Measurements from ENCODE around the gene SPAG17. TPM values are rescaled to one million over a fixed set of nuclear protein-coding genes. Genes with fewer than 3 reads are reported as not detected.

The SPAG17 gene
- total and polyA plus RNA-seq, 4 experiments from 2014 or later, result not detected

DNA sequence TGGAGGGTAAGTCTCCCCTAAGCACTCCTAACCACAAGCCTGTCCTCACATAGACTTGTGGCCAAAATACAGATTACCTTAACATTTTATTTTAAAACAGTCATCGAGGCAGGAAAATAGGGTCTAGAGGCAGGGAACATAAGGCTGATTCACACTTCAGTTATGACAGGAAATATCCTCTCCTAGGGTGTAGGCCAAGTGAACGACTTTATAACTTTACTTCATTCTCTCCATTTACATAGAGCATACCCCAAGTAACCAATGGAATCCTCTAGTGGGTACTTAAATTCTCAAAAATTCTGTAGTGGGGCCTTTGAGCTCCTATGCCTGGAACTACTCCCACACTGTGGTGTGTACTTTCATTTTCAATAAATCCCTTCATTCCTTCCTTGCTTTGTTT is 142.5 kb downstream of the SPAG17 start:
- Mint-ChIP-seq H3K36me3 (no peaks in the 10 kb centered on the region), H3K4me1 (no peaks in the 10 kb centered on the region), H3K9me3 (no peaks in the 10 kb centered on the region), H3K27ac (no peak overlapping the region), H3K27me3 (peaks cover 3% of the 10 kb centered on the region in 2 donors), H3K4me3 (no peak overlapping the region)
- Histone ChIP-seq H3K4me3 (ENCODE audit: low read length in 2 of 2) (no peak overlapping the region), H3K4me1 (ENCODE audit: insufficient read depth, low read length) (no peaks in the 10 kb centered on the region), H3K27me3 (ENCODE audit: insufficient read depth, low read length) (no peaks in the 10 kb centered on the region), H3K36me3 (ENCODE audit: insufficient read depth, low read length) (no peaks in the 10 kb centered on the region), H3K27ac (ENCODE audit: low read depth, low read length) (no peak overlapping the region), H3K9me3 (ENCODE audit: control insufficient read depth in 1 of 2, low read length in 2 of 2) (no peaks in the 10 kb centered on the region)
- ChIA-PET POLR2A (ENCODE audit: partially characterized antibody) (no interaction called here), CTCF (ENCODE audit: partially characterized antibody) (no interaction called here)
- intact Hi-C loops (cut with micrococcal nuclease), result no loop called here
- no peak for DNase-seq

DNA sequence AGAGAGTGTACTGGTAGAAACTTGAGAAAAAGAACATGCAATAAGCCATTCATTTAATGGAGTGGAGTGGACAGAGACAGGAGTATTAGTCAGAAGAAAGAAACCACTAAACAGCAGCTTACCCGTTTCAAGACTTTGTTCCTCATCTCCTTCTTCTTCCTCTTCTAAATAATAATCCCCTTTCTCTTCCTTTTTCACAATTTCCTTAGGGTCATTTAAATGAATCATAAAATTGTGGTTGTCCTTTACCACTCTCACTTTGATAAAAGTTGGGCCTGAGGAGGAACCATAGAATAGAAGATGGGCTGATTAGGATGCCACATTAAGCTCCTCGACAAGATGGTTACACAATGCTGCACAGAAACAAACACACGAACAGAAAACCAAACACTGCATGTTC is 145.9 kb downstream of the SPAG17 start:
- no peak for DNase-seq
- Mint-ChIP-seq H3K27me3 (peaks cover 5 to 8% of the 10 kb centered on the region in 2 donors), H3K4me3 (no peak overlapping the region)

DNA sequence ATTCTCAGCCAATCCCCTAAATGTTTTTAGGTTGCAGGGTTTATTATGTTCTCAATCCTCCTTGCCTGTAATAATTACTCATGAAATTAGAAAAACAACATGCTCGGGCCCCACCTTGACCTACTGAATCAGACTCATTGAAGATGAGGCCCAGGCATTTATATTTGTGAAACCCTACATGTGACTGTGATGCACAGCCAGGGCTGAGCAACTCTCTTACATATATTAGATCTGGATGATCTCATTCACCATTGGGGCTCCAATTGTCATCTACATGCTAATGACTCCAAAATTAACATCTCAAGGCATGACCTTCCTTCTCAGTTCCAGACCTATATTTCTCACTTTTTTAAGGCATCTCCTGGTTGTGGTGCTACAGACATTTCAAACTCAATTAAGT is 152.1 kb downstream of the SPAG17 start:
- Histone ChIP-seq H3K4me3 (ENCODE audit: low read length in 2 of 2) (no peak overlapping the region), H3K4me1 (ENCODE audit: insufficient read depth, low read length) (no peaks in the 10 kb centered on the region), H3K27ac (ENCODE audit: low read depth, low read length) (no peak overlapping the region), H3K27me3 (ENCODE audit: insufficient read depth, low read length) (no peaks in the 10 kb centered on the region), H3K36me3 (ENCODE audit: insufficient read depth, low read length) (no peaks in the 10 kb centered on the region), H3K9me3 (ENCODE audit: control insufficient read depth in 1 of 2, low read length in 2 of 2) (no peaks in the 10 kb centered on the region)
- no peaks in the 10 kb centered on the region for H3K4me1 Mint-ChIP-seq
- intact Hi-C loops (cut with micrococcal nuclease), result no loop called here
- no peak overlapping the region for H3K4me3 Mint-ChIP-seq
- DNase-seq, result no peak
- ChIA-PET POLR2A (ENCODE audit: partially characterized antibody) (no interaction called here), CTCF (ENCODE audit: partially characterized antibody) (no interaction called here)
- H3K9me3 Mint-ChIP-seq, result peaks cover 0 to 8% (median 1%) of the 10 kb centered on the region in 8 donors
- H3K36me3 Mint-ChIP-seq, result no peaks in the 10 kb centered on the region
- peaks cover 18 to 23% of the 10 kb centered on the region in 2 donors for H3K27me3 Mint-ChIP-seq
- no peak overlapping the region for H3K27ac Mint-ChIP-seq

More for the DNA sequence above, 145.9 kb downstream of the SPAG17 start:
- Histone ChIP-seq H3K4me3 (ENCODE audit: low read length in 2 of 2) (no peak overlapping the region), H3K9me3 (ENCODE audit: control insufficient read depth in 1 of 2, low read length in 2 of 2) (no peaks in the 10 kb centered on the region), H3K27ac (ENCODE audit: low read depth, low read length) (no peak overlapping the region), H3K4me1 (ENCODE audit: insufficient read depth, low read length) (no peaks in the 10 kb centered on the region), H3K36me3 (ENCODE audit: insufficient read depth, low read length) (no peaks in the 10 kb centered on the region), H3K27me3 (ENCODE audit: insufficient read depth, low read length) (no peaks in the 10 kb centered on the region)
- Mint-ChIP-seq H3K27ac (no peak overlapping the region), H3K4me1 (no peaks in the 10 kb centered on the region), H3K36me3 (no peaks in the 10 kb centered on the region), H3K9me3 (no peaks in the 10 kb centered on the region)
- ChIA-PET POLR2A (ENCODE audit: partially characterized antibody) (no interaction called here), CTCF (ENCODE audit: partially characterized antibody) (no interaction called here)
- intact Hi-C loops (cut with micrococcal nuclease), result no loop called here

DNA sequence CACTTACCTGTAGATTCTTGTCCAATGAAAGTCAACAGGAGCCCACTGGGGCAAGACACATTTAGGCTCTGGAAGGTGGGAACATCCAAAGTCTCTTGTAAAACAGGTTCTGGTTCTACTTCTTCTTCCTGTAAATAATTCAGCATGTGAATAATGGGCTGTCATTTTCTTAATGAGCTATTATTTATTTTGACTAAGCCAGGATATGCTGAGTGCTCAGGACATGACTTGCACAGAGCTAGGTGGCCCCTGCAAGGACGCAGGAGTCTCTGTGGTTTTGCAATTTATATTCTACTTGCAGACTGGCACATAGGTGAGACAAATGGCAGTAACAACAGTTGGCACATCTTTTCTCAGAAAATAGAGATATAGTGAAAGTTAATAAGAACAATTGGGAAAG is 156.8 kb downstream of the SPAG17 start:
- Mint-ChIP-seq H3K36me3 (no peaks in the 10 kb centered on the region), H3K4me1 (no peaks in the 10 kb centered on the region), H3K4me3 (no peak overlapping the region), H3K27me3 (peaks cover 16 to 21% of the 10 kb centered on the region in 2 donors), H3K27ac (no peak overlapping the region), H3K9me3 (peaks cover 0 to 6% (median 1%) of the 10 kb centered on the region in 8 donors)
- CTCF ChIA-PET (ENCODE audit: partially characterized antibody), result no interaction called here
- DNase-seq, result no peak
- POLR2A ChIA-PET (ENCODE audit: partially characterized antibody), result no interaction called here
- Histone ChIP-seq H3K4me1 (ENCODE audit: insufficient read depth, low read length) (no peaks in the 10 kb centered on the region), H3K4me3 (ENCODE audit: low read length in 2 of 2) (no peak overlapping the region), H3K27ac (ENCODE audit: low read depth, low read length) (no peak overlapping the region), H3K27me3 (ENCODE audit: insufficient read depth, low read length) (no peaks in the 10 kb centered on the region), H3K9me3 (ENCODE audit: control insufficient read depth in 1 of 2, low read length in 2 of 2) (no peaks in the 10 kb centered on the region), H3K36me3 (ENCODE audit: insufficient read depth, low read length) (no peaks in the 10 kb centered on the region)
- intact Hi-C loops (cut with micrococcal nuclease), result no loop called here

DNA sequence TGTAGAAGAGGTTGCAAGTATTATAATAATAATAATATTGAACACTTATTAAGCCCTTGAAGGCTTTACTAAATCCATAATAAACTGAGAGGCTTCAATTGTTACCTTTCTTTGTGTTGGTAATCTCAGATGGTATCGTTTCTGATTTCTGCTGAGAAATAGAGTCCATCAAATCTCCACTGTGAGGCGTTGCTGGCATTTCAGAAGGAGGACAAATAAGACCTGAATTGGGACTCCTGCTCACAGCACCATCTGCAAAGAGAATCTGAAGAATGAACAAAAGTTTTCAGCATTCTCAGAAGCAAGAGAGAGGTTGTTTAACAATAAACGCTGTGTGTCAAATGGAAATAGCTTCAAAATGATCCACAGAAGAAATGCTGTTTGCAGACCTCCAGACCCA is 161.8 kb downstream of the SPAG17 start:
- Histone ChIP-seq H3K4me3 (ENCODE audit: low read length in 2 of 2) (no peak overlapping the region), H3K4me1 (ENCODE audit: insufficient read depth, low read length) (no peaks in the 10 kb centered on the region), H3K36me3 (ENCODE audit: insufficient read depth, low read length) (no peaks in the 10 kb centered on the region), H3K9me3 (ENCODE audit: control insufficient read depth in 1 of 2, low read length in 2 of 2) (no peaks in the 10 kb centered on the region), H3K27me3 (ENCODE audit: insufficient read depth, low read length) (no peaks in the 10 kb centered on the region), H3K27ac (ENCODE audit: low read depth, low read length) (no peak overlapping the region)
- DNase-seq, result no peak
- ChIA-PET POLR2A (ENCODE audit: partially characterized antibody) (no interaction called here), CTCF (ENCODE audit: partially characterized antibody) (no interaction called here)
- H3K9me3 Mint-ChIP-seq, result no peaks in the 10 kb centered on the region
- no peaks in the 10 kb centered on the region for H3K4me1 Mint-ChIP-seq
- no peak overlapping the region for H3K27ac Mint-ChIP-seq
- H3K4me3 Mint-ChIP-seq, result no peak overlapping the region
- intact Hi-C loops (cut with micrococcal nuclease), result no loop called here
- no peaks in the 10 kb centered on the region for H3K36me3 Mint-ChIP-seq
- H3K27me3 Mint-ChIP-seq, result peaks cover 4 to 12% of the 10 kb centered on the region in 2 donors

DNA sequence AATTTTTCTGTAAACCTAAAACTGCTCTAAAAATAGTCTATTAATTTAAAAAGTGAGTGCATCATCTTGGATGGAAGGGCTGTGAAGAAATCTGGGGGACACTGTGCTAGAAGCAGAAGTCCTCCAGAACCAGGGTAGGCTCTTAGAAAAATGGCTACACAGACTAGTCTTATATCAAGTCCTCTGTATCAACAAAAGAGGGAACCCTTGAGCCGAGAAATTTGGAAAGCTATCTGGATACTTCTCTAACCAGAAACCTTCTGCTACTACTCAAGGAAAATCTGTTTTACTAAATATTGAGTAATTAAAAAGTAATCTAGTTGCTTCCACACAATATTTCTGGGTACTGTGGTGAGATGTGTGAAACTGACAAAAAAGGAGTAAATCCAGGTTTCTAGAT is 163.4 kb downstream of the SPAG17 start:
- POLR2A ChIA-PET (ENCODE audit: partially characterized antibody), result no interaction called here
- peaks cover 2 to 14% of the 10 kb centered on the region in 2 donors for H3K27me3 Mint-ChIP-seq
- H3K36me3 Mint-ChIP-seq, result no peaks in the 10 kb centered on the region
- H3K9me3 Mint-ChIP-seq, result peaks cover 0 to 2% (median 0%) of the 10 kb centered on the region in 8 donors
- CTCF ChIA-PET (ENCODE audit: partially characterized antibody), result no interaction called here
- intact Hi-C loops (cut with micrococcal nuclease), result no loop called here
- no peak overlapping the region for H3K27ac ChIP-seq (ENCODE audit: low read depth, low read length)
- no peak overlapping the region for H3K4me3 Mint-ChIP-seq
- H3K9me3 ChIP-seq (ENCODE audit: control insufficient read depth in 1 of 2, low read length in 2 of 2), result no peaks in the 10 kb centered on the region
- no peak overlapping the region for H3K27ac Mint-ChIP-seq
- no peaks in the 10 kb centered on the region for H3K4me1 Mint-ChIP-seq
- DNase-seq, result no peak
- no peaks in the 10 kb centered on the region for H3K27me3 ChIP-seq (ENCODE audit: insufficient read depth, low read length)
- H3K36me3 ChIP-seq (ENCODE audit: insufficient read depth, low read length), result no peaks in the 10 kb centered on the region
- H3K4me1 ChIP-seq (ENCODE audit: insufficient read depth, low read length), result no peaks in the 10 kb centered on the region
- H3K4me3 ChIP-seq (ENCODE audit: low read length in 2 of 2), result no peak overlapping the region

DNA sequence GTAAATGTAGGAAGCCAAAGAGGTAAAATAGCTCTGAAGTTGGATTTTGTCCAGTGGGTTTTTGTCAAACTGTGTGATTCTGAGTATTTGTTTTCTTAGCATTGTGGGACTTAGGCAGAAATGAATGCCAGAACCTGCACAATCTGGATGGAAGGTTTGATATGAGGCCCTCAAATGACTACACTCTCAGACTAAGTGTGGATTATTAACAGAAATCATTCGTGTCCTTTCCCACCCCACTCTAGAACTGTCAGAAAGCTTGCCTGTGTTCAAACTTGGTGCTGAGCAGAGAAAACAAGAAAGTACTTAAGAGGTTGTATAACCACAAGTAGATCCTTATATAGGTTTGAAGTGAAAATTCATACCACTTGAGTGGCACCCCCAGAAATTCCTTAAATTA is 167.0 kb downstream of the SPAG17 start:
- no peaks in the 10 kb centered on the region for H3K36me3 ChIP-seq (ENCODE audit: insufficient read depth, low read length)
- Mint-ChIP-seq H3K27ac (no peak overlapping the region), H3K9me3 (peaks cover 0 to 2% (median 0%) of the 10 kb centered on the region in 8 donors), H3K27me3 (peaks cover 3 to 16% of the 10 kb centered on the region in 2 donors), H3K4me3 (no peak overlapping the region), H3K4me1 (no peaks in the 10 kb centered on the region), H3K36me3 (no peaks in the 10 kb centered on the region)
- POLR2A ChIA-PET (ENCODE audit: partially characterized antibody), result no interaction called here
- H3K4me3 ChIP-seq (ENCODE audit: low read length in 2 of 2), result no peak overlapping the region
- intact Hi-C loops (cut with micrococcal nuclease), result no loop called here
- no peaks in the 10 kb centered on the region for H3K9me3 ChIP-seq (ENCODE audit: control insufficient read depth in 1 of 2, low read length in 2 of 2)
- CTCF ChIA-PET (ENCODE audit: partially characterized antibody), result no interaction called here
- H3K27me3 ChIP-seq (ENCODE audit: insufficient read depth, low read length), result no peaks in the 10 kb centered on the region
- H3K4me1 ChIP-seq (ENCODE audit: insufficient read depth, low read length), result no peaks in the 10 kb centered on the region
- no peak overlapping the region for H3K27ac ChIP-seq (ENCODE audit: low read depth, low read length)
- DNase-seq, result no peak

DNA sequence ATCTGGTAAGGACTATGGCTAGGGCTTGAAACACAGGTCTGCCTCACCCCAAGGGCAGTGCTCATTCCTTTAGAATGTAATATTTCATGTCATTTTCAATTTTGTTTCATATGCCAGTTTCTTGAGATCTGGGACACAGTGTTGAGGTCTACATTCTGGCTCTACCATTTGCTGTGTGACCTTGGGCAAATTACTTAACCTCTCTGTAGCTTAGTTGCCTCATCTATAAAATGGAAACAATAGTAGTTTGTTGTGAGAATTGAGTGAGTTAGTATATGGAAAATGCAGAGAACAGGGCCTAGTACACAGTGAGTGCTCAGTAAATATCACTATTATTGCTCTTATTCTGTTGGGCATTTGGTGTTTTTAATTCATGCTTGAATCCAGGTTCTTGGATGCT is 171.1 kb downstream of the SPAG17 start:
- Histone ChIP-seq H3K27ac (ENCODE audit: low read depth, low read length) (no peak overlapping the region), H3K4me1 (ENCODE audit: insufficient read depth, low read length) (no peaks in the 10 kb centered on the region), H3K27me3 (ENCODE audit: insufficient read depth, low read length) (no peaks in the 10 kb centered on the region), H3K36me3 (ENCODE audit: insufficient read depth, low read length) (no peaks in the 10 kb centered on the region), H3K4me3 (ENCODE audit: low read length in 2 of 2) (no peak overlapping the region), H3K9me3 (ENCODE audit: control insufficient read depth in 1 of 2, low read length in 2 of 2) (no peaks in the 10 kb centered on the region)
- ChIA-PET CTCF (ENCODE audit: partially characterized antibody) (no interaction called here), POLR2A (ENCODE audit: partially characterized antibody) (no interaction called here)
- H3K9me3 Mint-ChIP-seq, result peaks cover 0 to 4% (median 0%) of the 10 kb centered on the region in 8 donors
- DNase-seq, result no peak
- H3K36me3 Mint-ChIP-seq, result no peaks in the 10 kb centered on the region
- no peak overlapping the region for H3K27ac Mint-ChIP-seq
- H3K4me3 Mint-ChIP-seq, result no peak overlapping the region
- intact Hi-C loops (cut with micrococcal nuclease), result no loop called here
- H3K27me3 Mint-ChIP-seq, result peaks cover 3 to 25% of the 10 kb centered on the region in 2 donors
- no peaks in the 10 kb centered on the region for H3K4me1 Mint-ChIP-seq
